ENCODE data around the gene TADA2B.

TADA2B gene

DNA sequence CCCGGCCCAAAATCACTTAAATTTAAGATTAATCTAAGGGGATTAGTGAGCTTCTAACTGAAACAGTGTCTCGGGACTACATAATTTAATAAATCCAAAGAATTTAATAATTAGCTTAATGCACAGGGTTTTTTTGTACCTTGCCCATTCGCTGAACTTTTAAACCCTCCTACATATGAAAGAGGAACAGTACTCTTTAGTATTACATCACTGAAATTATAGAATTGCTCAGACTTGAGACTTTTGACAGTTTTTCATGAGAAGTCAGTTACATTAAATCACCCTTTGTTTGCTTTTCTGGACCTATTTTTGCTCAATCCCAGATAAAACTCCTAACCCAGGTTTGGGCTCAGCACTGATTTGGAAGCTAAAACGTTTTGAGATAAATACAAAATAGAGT, 2.4 kb upstream of the TADA2B start:
- no peak for DNase-seq (ENCODE audit: low read depth in 2 of 2)

DNA sequence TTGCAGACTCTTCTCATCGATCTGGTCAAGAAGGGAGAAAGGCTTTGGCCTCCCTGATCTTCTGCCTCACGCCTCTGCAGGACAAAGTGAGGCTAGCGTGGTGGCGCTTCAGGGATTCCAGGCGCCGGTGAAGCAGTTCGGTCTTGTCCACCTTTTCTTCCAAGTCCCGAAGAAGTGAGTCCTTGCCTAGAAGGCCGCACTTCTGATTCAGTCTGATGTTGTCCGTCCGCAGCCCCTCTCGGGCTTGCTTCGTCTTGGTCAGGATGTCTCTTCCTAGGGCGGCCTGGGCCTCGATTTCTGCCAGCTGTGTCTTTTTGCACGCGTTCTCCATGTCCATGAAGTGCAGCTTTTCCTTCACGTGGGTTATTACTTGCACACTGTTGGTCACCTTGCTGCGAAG, 1.9 kb upstream of the TADA2B start:
- DNase-seq (ENCODE audit: low read depth in 2 of 2), result no peak

GRCh38 chr4:7041801-7042502, 1.2 kb upstream of the TADA2B start:
- no peak for DNase-seq (ENCODE audit: low read depth in 2 of 2)

DNA sequence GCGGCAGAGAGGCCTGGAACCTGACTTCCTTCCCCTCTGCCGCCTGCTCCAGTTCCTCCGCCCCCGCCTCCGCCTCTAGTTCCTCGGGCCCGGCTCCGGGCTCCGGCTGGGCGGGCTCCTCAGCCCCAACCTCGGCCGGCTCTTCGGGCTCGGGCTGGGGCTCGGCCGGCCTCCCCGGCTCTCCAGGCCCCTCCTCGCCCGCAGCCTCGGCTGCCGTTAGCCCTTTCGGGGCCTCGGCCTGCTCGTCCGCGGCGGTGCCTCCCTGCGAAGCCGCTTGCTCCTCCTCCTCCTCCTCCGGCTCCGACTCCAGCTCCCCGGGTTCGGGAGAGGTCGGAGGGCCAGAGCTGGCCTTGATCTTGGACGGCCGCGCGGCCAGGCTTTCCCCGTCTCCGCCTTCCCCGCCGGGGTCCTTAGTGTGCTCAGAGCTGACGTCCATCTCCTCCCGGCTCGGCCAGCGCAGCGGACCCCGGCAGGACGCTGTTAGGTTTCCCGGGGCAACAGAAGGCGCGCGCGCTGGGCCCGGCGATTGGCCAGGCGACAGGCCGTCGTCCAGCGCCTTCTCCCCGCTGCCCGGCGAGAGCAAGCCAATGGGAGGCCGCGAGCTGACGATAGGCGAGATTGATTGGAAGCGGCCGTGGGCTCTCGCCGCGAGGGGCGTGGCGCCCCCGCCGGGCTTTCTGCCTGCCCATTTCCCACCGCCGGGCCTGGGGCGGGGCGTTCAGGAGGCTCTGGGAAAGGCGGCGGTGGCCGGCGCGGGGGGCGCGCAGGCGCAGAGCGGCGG, 479 bp upstream of the TADA2B start:
- peak; percentile 84 to 86 for DNase-seq (ENCODE audit: low read depth in 2 of 2)

- no peak for DNase-seq (ENCODE audit: low read depth in 2 of 2)
Observed at GRCh38 chr4:7044137-7044930, 1.2 kb downstream of the TADA2B start.

- no peak for DNase-seq (ENCODE audit: low read depth in 2 of 2)
Observed at GRCh38 chr4:7045553-7045952, 2.4 kb downstream of the TADA2B start.

DNA sequence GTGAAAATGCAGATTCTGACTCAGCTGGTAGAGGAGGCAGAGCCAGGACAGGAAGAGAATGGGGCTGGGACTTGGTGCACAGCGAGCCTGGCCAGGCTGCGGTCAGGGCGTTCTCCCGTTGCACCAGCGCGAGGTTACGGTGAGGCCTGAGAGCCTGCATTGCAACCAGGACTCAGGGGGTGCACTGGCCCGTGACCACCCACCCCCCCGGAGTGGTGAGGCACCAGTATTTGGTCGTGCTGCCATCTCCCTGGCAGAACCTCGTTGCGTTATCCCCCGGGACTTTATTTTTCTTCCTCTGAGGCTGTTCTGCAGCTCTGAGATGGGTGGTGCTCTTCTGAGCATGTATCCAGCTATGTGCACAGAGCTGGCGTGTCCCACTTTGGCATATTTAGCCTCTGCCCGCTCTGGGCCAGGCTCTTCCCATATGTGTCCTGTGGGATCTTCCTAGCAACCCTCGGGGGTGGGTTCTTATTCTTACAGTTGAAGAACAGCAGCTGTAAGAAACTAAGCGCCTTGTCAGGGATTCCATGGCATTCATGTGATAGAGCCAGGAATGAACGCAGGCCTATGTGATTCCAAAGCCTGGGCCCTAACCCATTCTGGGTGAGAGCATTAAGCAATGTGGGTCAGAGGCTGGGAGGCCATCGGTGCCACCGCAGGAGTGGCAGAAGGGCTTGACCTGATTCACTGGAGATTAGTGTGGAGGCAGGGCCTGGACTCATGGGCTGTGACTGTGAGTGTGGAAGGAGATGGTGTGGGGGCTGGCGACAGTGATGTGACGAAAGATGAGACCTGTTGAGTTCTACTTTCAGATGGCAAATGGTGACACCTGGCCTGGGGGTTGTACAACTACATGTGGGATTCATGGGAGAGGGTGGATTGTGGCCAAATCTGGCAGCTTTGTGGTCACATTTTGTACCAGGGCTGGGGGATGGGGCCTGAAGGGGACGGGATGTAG, 3.1 kb downstream of the TADA2B start:
- DNase-seq (ENCODE audit: low read depth in 2 of 2), result no peak

GRCh38 chr4:7046971-7047370, 3.8 kb downstream of the TADA2B start:
- no peak for DNase-seq (ENCODE audit: low read depth in 2 of 2)

- no peak for DNase-seq (ENCODE audit: low read depth in 2 of 2)
Observed at GRCh38 chr4:7048642-7049041, 5.5 kb downstream of the TADA2B start.

GRCh38 chr4:7049295-7049694, 6.1 kb downstream of the TADA2B start:
- no peak for DNase-seq (ENCODE audit: low read depth in 2 of 2)

DNA sequence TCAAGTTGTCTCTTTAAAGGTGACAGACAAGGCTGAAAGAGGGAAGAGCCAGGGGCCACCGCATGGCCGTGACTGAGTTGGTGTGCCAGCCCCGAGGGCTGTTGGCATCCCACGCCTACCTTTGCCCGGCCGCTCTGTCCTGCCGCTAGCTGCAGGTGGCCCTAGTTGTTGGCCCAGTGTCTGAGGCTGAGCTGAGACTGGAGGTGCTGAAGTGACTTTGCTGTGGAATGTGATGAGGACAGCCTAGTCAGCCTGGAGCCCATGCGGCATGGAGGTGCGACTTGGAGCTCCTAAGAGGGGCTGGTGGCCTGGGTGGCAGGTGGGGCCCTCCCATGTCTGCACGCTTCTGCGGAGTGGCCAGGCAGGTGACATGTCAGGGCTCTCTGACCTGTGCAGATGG, 6.6 kb downstream of the TADA2B start:
- DNase-seq (ENCODE audit: low read depth in 2 of 2), result no peak

- no peak for DNase-seq (ENCODE audit: low read depth in 2 of 2)
Observed at GRCh38 chr4:7050481-7051143, 7.4 kb downstream of the TADA2B start.

DNA sequence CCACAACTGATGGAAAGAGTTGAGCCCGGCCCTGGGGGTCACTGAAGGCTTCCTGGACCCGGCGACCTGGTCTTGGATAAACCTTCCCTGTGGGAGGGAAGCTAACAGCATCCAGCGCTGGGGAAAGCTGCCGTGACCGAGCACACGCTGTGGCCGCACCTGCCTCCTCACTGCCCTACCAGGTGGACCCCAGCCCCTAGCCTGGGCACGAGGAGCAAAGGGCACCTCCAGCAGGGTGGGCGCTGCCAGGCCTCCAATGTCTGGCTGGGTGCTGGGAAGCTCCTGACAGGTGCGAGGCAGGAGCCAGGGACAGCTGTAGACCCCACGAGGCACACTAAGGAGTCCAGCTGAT, 7.9 kb downstream of the TADA2B start:
- no peak for DNase-seq (ENCODE audit: low read depth in 2 of 2)

GRCh38 chr4:7051905-7052304, 8.7 kb downstream of the TADA2B start:
- no peak for DNase-seq (ENCODE audit: low read depth in 2 of 2)

- no peak for DNase-seq (ENCODE audit: low read depth in 2 of 2)
Observed at GRCh38 chr4:7052313-7052712, 9.1 kb downstream of the TADA2B start.

DNA sequence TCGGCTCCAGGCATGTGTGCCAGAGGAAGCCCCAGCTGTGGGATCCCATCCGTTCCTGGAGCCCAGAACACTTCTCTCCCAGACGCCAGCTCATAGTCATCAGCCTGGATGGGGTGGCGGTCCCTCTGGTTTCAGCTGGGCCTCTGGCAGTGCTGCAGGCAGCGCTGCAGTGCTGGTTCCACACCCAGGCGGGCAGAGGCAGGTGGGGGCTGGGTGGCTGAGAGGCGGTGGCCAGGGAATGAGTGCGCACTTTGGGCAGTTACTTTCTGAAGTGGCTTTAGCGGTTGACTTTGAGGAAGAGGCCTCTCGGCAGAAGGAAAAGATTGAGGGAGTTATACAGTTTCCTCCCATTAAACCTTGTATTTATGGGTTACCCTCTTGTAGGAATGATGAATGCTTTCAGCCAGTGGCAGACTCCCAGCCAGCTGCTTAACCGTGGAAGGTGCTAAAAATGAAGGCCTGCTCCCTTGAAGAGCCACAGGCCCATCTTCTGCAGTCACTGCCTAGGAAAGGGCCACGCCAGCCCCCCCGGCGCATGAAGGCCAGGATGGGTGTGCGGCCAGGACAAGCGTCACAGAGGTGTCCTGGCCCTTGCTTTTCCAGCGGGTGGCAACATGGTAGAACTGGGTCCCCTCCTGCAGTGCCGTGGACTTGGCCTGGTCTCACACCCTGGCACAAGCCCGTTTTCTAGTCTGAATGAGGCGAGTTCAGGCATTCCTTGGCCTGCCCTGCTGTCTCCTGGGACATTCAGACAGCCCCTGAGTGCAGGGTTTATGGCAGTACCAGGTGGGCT, 9.9 kb downstream of the TADA2B start:
- DNase-seq (ENCODE audit: low read depth in 2 of 2), result no peak

DNA sequence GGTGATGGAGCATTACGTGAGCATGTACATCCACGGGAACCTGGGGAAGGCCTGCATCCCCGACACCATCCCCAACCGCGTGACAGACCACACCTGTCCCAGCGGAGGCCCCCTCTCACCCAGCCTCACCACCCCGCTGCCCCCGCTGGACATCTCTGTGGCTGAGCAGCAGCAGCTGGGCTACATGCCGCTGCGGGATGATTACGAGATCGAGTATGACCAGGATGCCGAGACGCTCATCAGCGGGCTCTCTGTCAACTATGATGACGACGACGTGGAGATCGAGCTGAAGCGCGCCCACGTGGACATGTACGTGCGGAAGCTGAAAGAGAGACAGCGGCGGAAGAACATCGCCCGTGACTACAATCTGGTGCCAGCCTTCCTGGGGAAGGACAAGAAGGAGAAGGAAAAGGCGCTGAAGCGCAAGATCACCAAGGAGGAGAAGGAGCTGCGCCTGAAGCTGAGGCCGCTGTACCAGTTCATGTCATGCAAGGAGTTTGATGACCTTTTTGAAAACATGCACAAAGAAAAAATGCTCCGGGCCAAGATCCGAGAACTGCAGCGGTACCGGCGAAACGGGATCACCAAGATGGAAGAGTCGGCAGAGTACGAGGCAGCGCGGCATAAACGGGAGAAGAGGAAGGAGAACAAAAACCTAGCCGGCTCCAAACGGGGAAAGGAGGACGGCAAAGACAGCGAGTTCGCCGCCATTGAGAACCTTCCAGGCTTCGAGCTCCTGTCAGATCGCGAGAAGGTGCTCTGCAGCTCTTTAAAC, 11.1 kb downstream of the TADA2B start:
- no peak for DNase-seq (ENCODE audit: low read depth in 2 of 2)

DNA sequence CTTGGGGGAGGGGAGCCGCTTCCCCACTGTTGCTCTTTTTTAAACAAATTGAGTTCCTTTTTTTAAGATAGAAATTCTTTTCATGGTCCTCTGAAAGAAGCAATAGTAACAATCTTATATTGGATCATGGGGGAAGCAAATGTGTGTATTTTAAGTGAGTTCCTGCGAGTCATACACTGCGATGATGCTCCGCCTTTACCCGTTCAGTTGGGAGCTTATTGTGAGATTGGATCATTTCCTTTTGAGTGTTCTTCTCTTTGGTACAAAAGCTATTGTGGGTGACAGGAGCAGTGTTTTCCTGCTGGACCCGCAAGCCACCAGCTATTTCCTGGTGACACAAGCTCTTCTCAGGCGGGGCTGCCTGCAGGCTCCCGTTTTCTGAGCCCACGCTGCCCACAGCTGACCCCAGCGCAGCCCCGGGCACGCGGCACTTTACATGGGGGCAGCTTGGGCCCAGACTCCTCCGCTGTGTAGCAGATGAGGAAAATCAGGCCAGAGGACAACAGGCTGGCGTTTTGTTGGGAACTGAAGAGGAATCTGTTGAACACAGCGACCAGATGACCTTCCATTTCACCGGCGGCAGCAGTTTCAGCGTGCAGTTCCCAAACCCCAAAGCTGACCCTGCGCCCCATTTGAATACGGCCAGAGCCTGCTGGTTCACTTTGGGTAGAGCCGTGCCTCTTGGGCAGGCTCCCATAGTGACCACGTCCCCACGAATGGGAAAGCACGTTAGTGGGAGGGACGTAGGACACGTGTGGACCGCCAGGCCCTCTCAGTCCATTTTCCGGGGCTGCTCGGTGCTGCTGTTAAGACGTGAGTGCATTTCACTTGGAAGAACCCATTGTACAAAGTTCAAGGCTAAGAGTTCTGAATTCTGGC, 12.2 kb downstream of the TADA2B start:
- no peak for DNase-seq (ENCODE audit: low read depth in 2 of 2)

GRCh38 chr4:7055990-7056325, 12.8 kb downstream of the TADA2B start:
- DNase-seq (ENCODE audit: low read depth in 2 of 2), result no peak

Measured in activated CD4-positive, alpha-beta T cell treated with anti-CD3 and anti-CD28 coated beads for 24 hours (primary cell).